HepG2 (cell line): Measurements from ENCODE around the gene DAZAP1. TPM values are rescaled to one million over a fixed set of nuclear protein-coding genes. Genes with fewer than 3 reads are reported as not detected.

Source experiments
- ATF6 ChIP-seq: sonication (generic); formaldehyde crosslinking; conservative IDR thresholded peaks from 2 replicates; pipeline ENCODE4 v1.4.0; 2020; ENCODE audit warnings: missing genetic modification reagents
- CENPX ChIP-seq: sonication (generic); formaldehyde crosslinking; IDR thresholded peaks from 2 replicates; pipeline ENCODE4 v1.9.0; 2021; ENCODE audit warnings: mild to moderate bottlenecking, missing genetic modification reagents, moderate library complexity
- CHD4 ChIP-seq: fragments of 200-600 bp; sonication (generic); IDR thresholded peaks from 2 replicates; pipeline ENCODE4 v1.7.0; 2017; ENCODE audit warnings: mild to moderate bottlenecking, low read length, borderline replicate concordance
- CREB3 ChIP-seq: sonication (generic); formaldehyde crosslinking; IDR thresholded peaks from 2 replicates; pipeline ENCODE4 v1.5.0; 2020; ENCODE audit warnings: missing genetic modification reagents
- HBP1 ChIP-seq: IDR thresholded peaks from 2 replicates; pipeline ENCODE4 v1.6.1; 2016; ENCODE audit warnings: low read depth, control low read depth
- HNRNPK ChIP-seq: fragments of 200-400 bp; formaldehyde crosslinking; IDR thresholded peaks from 2 replicates; pipeline ENCODE4 v1.6.1; 2018; ENCODE audit warnings: low read length, low read depth, moderate library complexity, mild to moderate bottlenecking; ENCODE audit not compliant: poor library complexity, severe bottlenecking
- MTF2 ChIP-seq: sonication (generic); formaldehyde crosslinking; IDR thresholded peaks from 2 replicates; pipeline ENCODE4 v1.5.0; 2020; ENCODE audit warnings: missing genetic modification reagents, borderline replicate concordance
- NCOA5 ChIP-seq: sonication (generic); formaldehyde crosslinking; IDR thresholded peaks from 2 replicates; pipeline ENCODE4 v1.4.0; 2020; ENCODE audit warnings: missing genetic modification reagents
- RELA ChIP-seq: sonication (generic); formaldehyde crosslinking; IDR thresholded peaks from 2 replicates; pipeline ENCODE4 v1.4.0; 2020; ENCODE audit warnings: missing genetic modification reagents
- ZBTB49 ChIP-seq: sonication (generic); formaldehyde crosslinking; IDR thresholded peaks from 2 replicates; pipeline ENCODE4 v1.4.0; 2020; ENCODE audit warnings: missing genetic modification reagents, borderline replicate concordance
- ZFP90 ChIP-seq: sonication (generic); formaldehyde crosslinking; IDR thresholded peaks from 2 replicates; pipeline ENCODE4 v1.8.0; 2022; ENCODE audit warnings: missing genetic modification reagents, mild to moderate bottlenecking, inconsistent platforms, borderline replicate concordance
- ZGPAT ChIP-seq: IDR thresholded peaks from 2 replicates; pipeline ENCODE4 v1.6.1; 2016; ENCODE audit warnings: mild to moderate bottlenecking
- ZKSCAN8 ChIP-seq: IDR thresholded peaks from 2 replicates; pipeline ENCODE4 v1.6.1; 2016; ENCODE audit warnings: borderline replicate concordance, missing genetic modification reagents, missing compliant biosample characterization
- ZNF225 ChIP-seq: sonication (generic); formaldehyde crosslinking; IDR thresholded peaks from 2 replicates; pipeline ENCODE4 v1.4.0; 2020; ENCODE audit warnings: mild to moderate bottlenecking, missing genetic modification reagents
- ZNF557 ChIP-seq: sonication (generic); formaldehyde crosslinking; IDR thresholded peaks from 2 replicates; pipeline ENCODE4 v1.4.0; 2020; ENCODE audit warnings: missing genetic modification reagents
- ZNF670 ChIP-seq: sonication (generic); formaldehyde crosslinking; IDR thresholded peaks from 2 replicates; pipeline ENCODE4 v1.8.0; 2022; ENCODE audit warnings: mild to moderate bottlenecking, missing genetic modification reagents, borderline replicate concordance
- polyA plus RNA-seq, 8 experiments: library from polyadenylated mRNA; depleted of rRNA in 3 of 8; stranded (reverse) in 7 of 8; unstranded in 1 of 8; fragments of >200 nt; fragmentation: Illumina TruSeq in 4 of 8; extraction: Trizol in 4 of 8; gene quantifications; 2 replicates each; pipeline versions ENCODE4 v1.2.1 to v1.2.3, GENCODE V29; 2011 to 2016; ENCODE audit warnings: low read depth in 4 of 8, missing spikeins in 1 of 8, mixed read lengths in 1 of 8; ENCODE audit not compliant: insufficient read depth in 1 of 8
- total RNA-seq, 5 experiments: library from RNA; depleted of rRNA; stranded (reverse); fragments of >200 nt; fragmentation: Illumina TruSeq; extraction: Trizol; gene quantifications; 2 replicates each; pipeline ENCODE4 v1.2.3, GENCODE V29; 2016; ENCODE audit warnings: low read depth in 1 of 5

The DAZAP1 gene
- total and polyA plus RNA-seq, 2 of the 13 experiments (the other 11 are each of a cell fraction or from before 2014, with no cell fraction given): 63.3 to 79.2 TPM

- TF ChIP-seq ZFP90 (CRISPR knock-in tag) (peak; percentile 95), MTF2 (CRISPR knock-in tag) (no peak), NCOA5 (CRISPR knock-in tag) (no peak), ZNF557 (no peak), ATF6 (CRISPR knock-in tag) (no peak), ZNF225 (CRISPR knock-in tag) (peak; percentile 26; the same call in 1 of the 2 replicates), ZKSCAN8 (CRISPR knock-in tag) (no peak), CHD4 (peak; percentile 78; the same call in 1 of the 2 replicates), HBP1 (0 out of 2 replicates have a peak, but pooled peaks have one; percentile 60), CENPX (CRISPR knock-in tag) (no peak), CREB3 (CRISPR knock-in tag) (no peak), RELA (CRISPR knock-in tag) (no peak), ZNF670 (CRISPR knock-in tag) (no peak), HNRNPK (no peak), ZGPAT (CRISPR knock-in tag) (peak; percentile 48), ZBTB49 (no peak)
Measured at GRCh38 chr19:1373534-1374249, 33.7 kb upstream of the DAZAP1 start (continued).
